Tibial artery (tissue), 4 donors: Measurements from ENCODE around the gene PPP2R3C.

ENCODE experiments used
- DNase-seq, 2 donors: peaks; one replicate each; pipeline ENCODE4 v3.0.0-alpha.2; 2019
- H3K27ac ChIP-seq, 2 donors: fragments of 200-600 bp; sonication (generic) in 1 of 2; 1 replicate in 1 of 2; 2 replicates in 1 of 2; pipeline ENCODE4 v1.5.1; 2018 to 2019; ENCODE audit warnings: mild to moderate bottlenecking in 1 of 2
- H3K27me3 ChIP-seq, 2 donors: fragments of 200-600 bp; sonication (generic) in 1 of 2; one replicate each; pipeline versions ENCODE4 v1.5.1 to v1.6.0; 2016 to 2019
- H3K36me3 ChIP-seq, 3 donors: fragments of 200-600 bp; sonication (generic) in 2 of 3; one replicate each; pipeline ENCODE4 v1.5.1; 2016 to 2019; ENCODE audit warnings: mild to moderate bottlenecking in 2 of 3
- H3K4me1 ChIP-seq, 4 donors: fragments of 200-600 bp; sonication (generic) in 2 of 4; 1 replicate in 3 of 4; 2 replicates in 1 of 4; pipeline ENCODE4 v1.5.1; 2016 to 2019
- H3K4me3 ChIP-seq, 2 donors: fragments of 200-600 bp; sonication (generic) in 1 of 2; 1 replicate in 1 of 2; 2 replicates in 1 of 2; pipeline ENCODE4 v1.5.1; 2018 to 2019; ENCODE audit warnings: mild to moderate bottlenecking in 2 of 2
- H3K9me3 ChIP-seq, 3 donors: fragments of 200-600 bp; sonication (generic) in 1 of 3; one replicate each; pipeline ENCODE4 v1.5.1; 2016 to 2019
- CTCF ChIP-seq, 2 experiments: fragments of 200-600 bp in 1 of 2; fragments of 450-650 bp in 1 of 2; IDR thresholded peaks; one replicate each; pipeline ENCODE4 v1.5.1; 2017 to 2019; ENCODE audit warnings: antibody characterized with exemption in 2 of 2, mild to moderate bottlenecking in 1 of 2, moderate library complexity in 1 of 2
- intact Hi-C: fragments of 100-400 bp; cut with DNase I; formaldehyde crosslinking; loops from one replicate; pipeline ENCODE4 v1.15.0; 2023; ENCODE audit warnings: low total_unique reads

Gene PPP2R3C

GRCh38 chr14:35088514-35088913 is 33.3 kb downstream of the PPP2R3C start:
- Histone ChIP-seq H3K27ac (no peak overlapping the region), H3K4me3 (no peak overlapping the region), H3K9me3 (no peaks in the 10 kb centered on the region), H3K36me3 (peaks cover 74 to 92% (median 86%) of the 10 kb centered on the region in 3 donors), H3K27me3 (no peaks in the 10 kb centered on the region), H3K4me1 (no peaks in the 10 kb centered on the region)
- no peak for DNase-seq
- intact Hi-C loops, result no loop called here
- no peak for TF ChIP-seq CTCF (IDR thresholded peaks at IDR 0.05)

- peaks cover 69 to 93% (median 76%) of the 10 kb centered on the region in 3 donors for H3K36me3 ChIP-seq
Measured at GRCh38 chr14:35085441-35085840, 36.3 kb downstream of the PPP2R3C start.

GRCh38 chr14:35083530-35084150 is 38.1 kb downstream of the PPP2R3C start:
- no peak for DNase-seq
- Histone ChIP-seq H3K4me1 (no peaks in the 10 kb centered on the region), H3K36me3 (peaks cover 71 to 95% (median 79%) of the 10 kb centered on the region in 3 donors), H3K27me3 (no peaks in the 10 kb centered on the region), H3K9me3 (no peaks in the 10 kb centered on the region), H3K27ac (no peak overlapping the region), H3K4me3 (no peak overlapping the region)
- intact Hi-C loops, result no loop called here
- TF ChIP-seq CTCF (IDR thresholded peaks at IDR 0.05), result no peak

More at GRCh38 chr14:35085441-35085840, 36.3 kb downstream of the PPP2R3C start:
- no peak for TF ChIP-seq CTCF (IDR thresholded peaks at IDR 0.05)
- Histone ChIP-seq H3K27me3 (no peaks in the 10 kb centered on the region), H3K27ac (no peak overlapping the region), H3K9me3 (no peaks in the 10 kb centered on the region), H3K4me3 (no peak overlapping the region), H3K4me1 (no peaks in the 10 kb centered on the region)
- intact Hi-C loops, result no loop called here
- no peak for DNase-seq

- Histone ChIP-seq H3K27ac (no peak overlapping the region), H3K4me3 (no peak overlapping the region), H3K27me3 (no peaks in the 10 kb centered on the region), H3K9me3 (no peaks in the 10 kb centered on the region), H3K36me3 (peaks cover 53 to 78% (median 57%) of the 10 kb centered on the region in 3 donors), H3K4me1 (no peaks in the 10 kb centered on the region)
- no peak for TF ChIP-seq CTCF (IDR thresholded peaks at IDR 0.05)
- DNase-seq, result no peak
- intact Hi-C loops, result no loop called here
Measured at GRCh38 chr14:35079742-35080141, 42.0 kb downstream of the PPP2R3C start.

- Histone ChIP-seq H3K9me3 (no peaks in the 10 kb centered on the region), H3K27me3 (no peaks in the 10 kb centered on the region), H3K36me3 (peaks cover 42 to 78% (median 58%) of the 10 kb centered on the region in 3 donors), H3K27ac (no peak overlapping the region), H3K4me3 (no peak overlapping the region), H3K4me1 (no peaks in the 10 kb centered on the region)
- DNase-seq, result no peak
- intact Hi-C loops, result no loop called here
- no peak for TF ChIP-seq CTCF (IDR thresholded peaks at IDR 0.05)
Measured at GRCh38 chr14:35078082-35078481, 43.7 kb downstream of the PPP2R3C start.
